Measurements from ENCODE around the gene SHROOM2. TPM values are rescaled to one million over a fixed set of nuclear protein-coding genes. Genes with fewer than 3 reads are reported as not detected.

Gene SHROOM2
- total RNA-seq, 1 experiment from 2014 or later = 13.9 TPM

GRCh38 chrX:9947131-9947794 is 161.0 kb downstream of the SHROOM2 start:
- no peak overlapping the region for H3K14ac ChIP-seq (ENCODE audit: insufficient read depth, low read length)
- H3K23ac ChIP-seq (ENCODE audit: insufficient read length, low read depth, low read length) = no peak overlapping the region
- no peak overlapping the region for H3K18ac ChIP-seq (ENCODE audit: insufficient read length, low read depth, low read length)
- H4K5ac ChIP-seq (ENCODE audit: insufficient read length, low read depth, low read length) = no peak overlapping the region
- no peak overlapping the region for H2AFZ ChIP-seq (ENCODE audit: low read length)
- Mint-ChIP-seq H3K9me3 (peaks cover 36 to 66% of the 10 kb centered on the region in 2 experiments), H3K4me1 (no peaks in the 10 kb centered on the region), H3K27me3 (ENCODE audit: low read depth) (no peaks in the 10 kb centered on the region; the same call in 1 of the 2 replicates), H3K27ac (no peak overlapping the region), H3K36me3 (ENCODE audit: insufficient read depth in 1 of 3, low read depth in 3 of 3) (peaks cover 59 to 74% (median 66%) of the 10 kb centered on the region in 3 experiments), H3K4me3 (no peak overlapping the region)
- no peaks in the 10 kb centered on the region for H3K79me2 ChIP-seq (ENCODE audit: insufficient read depth, low read length)
- no peak for TF ChIP-seq CTCF (conservative IDR thresholded peaks at IDR 0.05)
- WGBS (ENCODE audit: extremely low coverage, insufficient read length, low lambda C conversion rate) = no CpG with 5 or more reads among the region's 10 CpGs
- H2BK15ac ChIP-seq (ENCODE audit: low read depth, low read length) = no peak overlapping the region
- no peak overlapping the region for H2AK5ac ChIP-seq (ENCODE audit: insufficient read length, low read length)
- H3K9ac ChIP-seq (ENCODE audit: extremely low read depth, insufficient read length, low read length) = no peak overlapping the region
- no peaks in the 10 kb centered on the region for H3K79me1 ChIP-seq (ENCODE audit: insufficient read depth, low read depth, low read length, poor library complexity, severe bottlenecking)
- H3K4ac ChIP-seq (ENCODE audit: low read depth, low read length) = no peak overlapping the region
- H4K20me1 ChIP-seq (ENCODE audit: control insufficient read depth, insufficient read depth, insufficient read length) = peaks cover 2% of the 10 kb centered on the region
- H3K4me1 ChIP-seq (ENCODE audit: insufficient read depth, low read length) = no peaks in the 10 kb centered on the region
- H3K27me3 ChIP-seq (ENCODE audit: insufficient read depth, low read length) = no peaks in the 10 kb centered on the region
- no peak overlapping the region for H3K56ac ChIP-seq (ENCODE audit: insufficient read length, low read depth, low read length)
- no peak overlapping the region for H3K27ac ChIP-seq (ENCODE audit: insufficient read length, low read depth, low read length)
- H2BK20ac ChIP-seq (ENCODE audit: low read depth, low read length, poor library complexity, severe bottlenecking) = no peak overlapping the region
- H2BK12ac ChIP-seq (ENCODE audit: insufficient read length, low read depth, low read length) = no peak overlapping the region
- no peak overlapping the region for H4K91ac ChIP-seq (ENCODE audit: insufficient read length, low read depth, low read length)
- no peak overlapping the region for H4K8ac ChIP-seq (replicated peaks; ENCODE audit: insufficient read length, low read depth, low read length)
- no peak overlapping the region for H2BK5ac ChIP-seq (ENCODE audit: insufficient read length, low read length)
- no peak overlapping the region for H2BK120ac ChIP-seq (ENCODE audit: low read depth, low read length, poor library complexity, severe bottlenecking)
- H3K23me2 ChIP-seq (ENCODE audit: insufficient read length, low read depth, low read length, poor library complexity, severe bottlenecking) = no peaks in the 10 kb centered on the region
- no peak for DNase-seq
- H3T11ph ChIP-seq (ENCODE audit: low read length) = no peak overlapping the region
- H3K4me2 ChIP-seq (ENCODE audit: insufficient read depth, insufficient read length, low read length) = no peak overlapping the region
- H3K9me3 ChIP-seq (ENCODE audit: control insufficient read depth, low read depth, low read length) = peaks cover 3% of the 10 kb centered on the region
